Naive thymus-derived CD4-positive, alpha-beta T cell (primary cell): ENCODE measurements around the gene C4orf33. TPM values are rescaled to one million over a fixed set of nuclear protein-coding genes. Genes with fewer than 3 reads are reported as not detected.

Experiments
- ATAC-seq: fragments of 150-1000 bp; cut with Tn5 transposase; 2 replicates; pipeline ENCODE4 v1.10.0; 2021; ENCODE audit warnings: mild to moderate bottlenecking, moderate library complexity
- CTCF ChIA-PET: fragments of 350-600 bp; sonication (Branson Sonifier 250); formaldehyde crosslinking; loops from one replicate; lab custom pipeline; 2021; ENCODE audit warnings: antibody characterized with exemption; lab: Charles Lee
- POLR2A ChIA-PET: fragments of 350-600 bp; sonication (Branson Sonifier 250); formaldehyde crosslinking; loops from one replicate; lab custom pipeline; 2021; ENCODE audit warnings: antibody characterized with exemption, inconsistent platforms; lab: Charles Lee
- DNase-seq, 9 donors: peaks; one replicate each; pipeline versions ENCODE4 v3.0.0 to v3.0.0-alpha.2; 2020 to 2022; ENCODE audit warnings: mixed read lengths in 1 of 9
- H3K27ac ChIP-seq: one replicate; pipeline ENCODE4 v1.7.0; 2013; ENCODE audit warnings: mild to moderate bottlenecking, low read depth, low read length, moderate library complexity
- H3K27me3 ChIP-seq, 2 donors: one replicate each; pipeline ENCODE4 v1.7.0; 2013; ENCODE audit warnings: low read length in 2 of 2, mild to moderate bottlenecking in 2 of 2, moderate library complexity in 2 of 2; ENCODE audit not compliant: control insufficient read depth in 2 of 2, insufficient read depth in 2 of 2
- H3K36me3 ChIP-seq, 3 experiments: 1 replicate in 2 of 3; 2 replicates in 1 of 3; pipeline ENCODE4 v1.7.0; 2013; ENCODE audit warnings: low read length in 3 of 3, mild to moderate bottlenecking in 3 of 3, moderate library complexity in 1 of 3; ENCODE audit not compliant: insufficient read depth in 3 of 3, control insufficient read depth in 2 of 3
- H3K4me1 ChIP-seq, 2 donors: one replicate each; pipeline ENCODE4 v1.7.0; 2013; ENCODE audit warnings: low read length in 2 of 2, mild to moderate bottlenecking in 2 of 2, moderate library complexity in 1 of 2; ENCODE audit not compliant: control insufficient read depth in 2 of 2, insufficient read depth in 2 of 2
- H3K4me3 ChIP-seq: 2 replicates; pipeline ENCODE4 v1.7.0; 2013; ENCODE audit warnings: mild to moderate bottlenecking, low read length
- H3K9me3 ChIP-seq, 3 experiments: 1 replicate in 2 of 3; 2 replicates in 1 of 3; pipeline ENCODE4 v1.7.0; 2013; ENCODE audit warnings: low read length in 3 of 3; ENCODE audit not compliant: control insufficient read depth in 2 of 3
- H3K27ac Mint-ChIP-seq, 9 donors: one replicate each; pipeline ENCODE4 v1.8.0; 2020 to 2022; ENCODE audit warnings: mixed read lengths in 9 of 9, mild to moderate bottlenecking in 8 of 9, moderate library complexity in 5 of 9, inconsistent platforms in 2 of 9
- H3K27me3 Mint-ChIP-seq, 5 donors: one replicate each; pipeline ENCODE4 v1.8.0; 2021 to 2022; ENCODE audit warnings: mixed read lengths in 5 of 5, mild to moderate bottlenecking in 1 of 5
- H3K36me3 Mint-ChIP-seq, 5 donors: one replicate each; pipeline ENCODE4 v1.8.0; 2020 to 2022; ENCODE audit warnings: mixed read lengths in 5 of 5, mild to moderate bottlenecking in 3 of 5, inconsistent platforms in 1 of 5
- H3K4me1 Mint-ChIP-seq, 7 donors: one replicate each; pipeline ENCODE4 v1.8.0; 2020 to 2022; ENCODE audit warnings: mixed read lengths in 7 of 7, mild to moderate bottlenecking in 3 of 7, inconsistent platforms in 1 of 7
- H3K4me3 Mint-ChIP-seq, 10 donors: one replicate each; pipeline ENCODE4 v1.8.0; 2020 to 2022; ENCODE audit warnings: mild to moderate bottlenecking in 10 of 10, mixed read lengths in 10 of 10, moderate library complexity in 6 of 10, inconsistent platforms in 2 of 10
- H3K9me3 Mint-ChIP-seq, 11 donors: one replicate each; pipeline ENCODE4 v1.8.0; 2020 to 2022; ENCODE audit warnings: mixed read lengths in 11 of 11, mild to moderate bottlenecking in 4 of 11, inconsistent platforms in 1 of 11, moderate library complexity in 1 of 11
- intact Hi-C, 2 donors: fragments of 100-400 bp; cut with micrococcal nuclease; formaldehyde crosslinking; loops; one replicate each; pipeline ENCODE4 v1.15.1; 2023
- polyA plus RNA-seq, 2 donors: library from polyadenylated mRNA; unstranded; fragments of 300-500 nt; fragmentation: Illumina TruSeq; gene quantifications; one replicate each; pipeline ENCODE4 v1.2.3, GENCODE V29; 2021
- total RNA-seq, 6 experiments: library from RNA in 5 of 6; stranded (reverse) in 5 of 6; gene quantifications; 1 replicate in 5 of 6; 2 replicates in 1 of 6; pipeline ENCODE4 v1.2.3 and lab custom pipeline; 2021 to 2026

C4orf33 gene
- total and polyA plus RNA-seq, 7 experiments from 2014 or later, result 5.3 to 18.3 (median 9.3) TPM

DNA sequence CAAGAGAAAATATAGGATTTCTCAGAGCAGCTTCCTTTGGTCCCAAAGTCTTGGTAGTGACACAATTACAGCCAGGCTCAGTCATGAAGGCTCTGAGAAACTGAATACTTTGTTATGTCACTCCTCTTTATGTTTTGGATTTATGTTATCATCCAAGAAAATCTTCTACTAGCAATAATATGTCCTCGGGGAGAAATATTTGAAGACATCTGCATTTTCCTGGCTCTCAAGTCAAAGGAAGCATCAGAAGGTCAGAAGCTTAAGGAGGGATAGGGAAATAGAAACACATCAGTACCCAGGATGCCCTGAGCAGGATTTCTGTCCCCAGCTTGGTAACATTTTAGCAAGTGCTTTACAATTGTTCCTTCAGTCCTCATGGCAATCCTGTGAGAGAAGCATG, 54.0 kb downstream of the C4orf33 start:
- Histone ChIP-seq H3K9me3 (no peaks in the 10 kb centered on the region), H3K4me3 (no peak overlapping the region), H3K27ac (no peak overlapping the region), H3K27me3 (no peaks in the 10 kb centered on the region), H3K36me3 (no peaks in the 10 kb centered on the region), H3K4me1 (no peaks in the 10 kb centered on the region)
- CTCF ChIA-PET, result no interaction called here
- no peak for ATAC-seq
- Mint-ChIP-seq H3K36me3 (no peaks in the 10 kb centered on the region), H3K27me3 (peaks cover 12 to 29% (median 16%) of the 10 kb centered on the region in 5 donors), H3K4me1 (no peaks in the 10 kb centered on the region), H3K9me3 (no peaks in the 10 kb centered on the region), H3K27ac (no peak overlapping the region), H3K4me3 (no peak overlapping the region)
- POLR2A ChIA-PET, result no interaction called here
- intact Hi-C loops, result no loop called here
- no peak for DNase-seq

DNA sequence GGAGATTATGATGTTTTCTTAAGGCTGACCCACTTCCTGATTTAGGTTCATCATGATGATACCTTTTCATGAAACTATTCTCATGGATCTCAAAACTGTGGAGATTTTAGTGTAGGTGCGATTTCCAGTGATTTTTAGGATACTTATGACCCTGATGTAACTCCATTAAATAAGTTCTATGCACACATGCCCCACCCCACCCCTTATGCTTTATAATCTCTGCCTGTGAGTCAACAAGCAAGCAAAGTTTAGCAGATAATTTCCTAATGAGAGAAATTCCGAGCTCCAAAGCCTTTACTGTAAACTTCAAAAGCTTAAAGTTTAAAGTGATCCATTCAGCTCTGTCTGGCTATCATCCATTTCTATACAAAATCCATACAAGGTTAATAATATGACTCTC, 56.4 kb downstream of the C4orf33 start:
- no peaks in the 10 kb centered on the region for H3K4me1 Mint-ChIP-seq
- H3K36me3 ChIP-seq, result no peaks in the 10 kb centered on the region
- no peaks in the 10 kb centered on the region for H3K4me1 ChIP-seq
- H3K9me3 ChIP-seq, result no peaks in the 10 kb centered on the region
- no peak overlapping the region for H3K27ac Mint-ChIP-seq
- no peaks in the 10 kb centered on the region for H3K27me3 ChIP-seq
- no peak for ATAC-seq
- DNase-seq, result no peak
- H3K9me3 Mint-ChIP-seq, result peaks cover 0 to 3% (median 0%) of the 10 kb centered on the region in 11 donors
- H3K27me3 Mint-ChIP-seq, result peaks cover 9 to 29% (median 19%) of the 10 kb centered on the region in 5 donors
- no peak overlapping the region for H3K4me3 Mint-ChIP-seq
- intact Hi-C loops, result no loop called here
- ChIA-PET CTCF (no interaction called here), POLR2A (no interaction called here)
- no peaks in the 10 kb centered on the region for H3K36me3 Mint-ChIP-seq
- no peak overlapping the region for H3K4me3 ChIP-seq
- no peak overlapping the region for H3K27ac ChIP-seq

GRCh38 chr4:129153700-129154099, 57.7 kb downstream of the C4orf33 start:
- Mint-ChIP-seq H3K27me3 (peaks cover 16 to 32% (median 24%) of the 10 kb centered on the region in 5 donors), H3K27ac (no peak overlapping the region), H3K4me1 (no peaks in the 10 kb centered on the region), H3K36me3 (no peaks in the 10 kb centered on the region), H3K4me3 (no peak overlapping the region), H3K9me3 (peaks cover 0 to 6% (median 0%) of the 10 kb centered on the region in 11 donors)
- Histone ChIP-seq H3K27ac (no peak overlapping the region), H3K9me3 (no peaks in the 10 kb centered on the region), H3K36me3 (no peaks in the 10 kb centered on the region), H3K27me3 (no peaks in the 10 kb centered on the region), H3K4me3 (no peak overlapping the region), H3K4me1 (no peaks in the 10 kb centered on the region)
- DNase-seq, result no peak
- POLR2A ChIA-PET, result no interaction called here
- ATAC-seq, result no peak
- intact Hi-C loops, result no loop called here
- CTCF ChIA-PET, result no interaction called here

- H3K9me3 ChIP-seq, result no peaks in the 10 kb centered on the region
- H3K27ac Mint-ChIP-seq, result no peak overlapping the region
- H3K4me3 ChIP-seq, result no peak overlapping the region
- H3K4me3 Mint-ChIP-seq, result no peak overlapping the region
- H3K4me1 ChIP-seq, result no peaks in the 10 kb centered on the region
- no peaks in the 10 kb centered on the region for H3K27me3 ChIP-seq
- no peaks in the 10 kb centered on the region for H3K36me3 ChIP-seq
- ChIA-PET POLR2A (no interaction called here), CTCF (no interaction called here)
- ATAC-seq (no peak), DNase-seq (no peak)
- peaks cover 22 to 33% (median 30%) of the 10 kb centered on the region in 5 donors for H3K27me3 Mint-ChIP-seq
- peaks cover 0 to 7% (median 0%) of the 10 kb centered on the region in 11 donors for H3K9me3 Mint-ChIP-seq
- H3K27ac ChIP-seq, result no peak overlapping the region
- peaks cover 0 to 4% (median 0%) of the 10 kb centered on the region in 5 donors for H3K36me3 Mint-ChIP-seq
- H3K4me1 Mint-ChIP-seq, result no peaks in the 10 kb centered on the region
- intact Hi-C loops, result no loop called here
These were observed 66.5 kb downstream of the C4orf33 start for GRCh38 chr4:129162450-129162849.

- peaks cover 0 to 4% (median 0%) of the 10 kb centered on the region in 5 donors for H3K36me3 Mint-ChIP-seq
- no peaks in the 10 kb centered on the region for H3K4me1 Mint-ChIP-seq
- no peak overlapping the region for H3K27ac ChIP-seq
- DNase-seq, result no peak
- peaks cover 0 to 7% (median 0%) of the 10 kb centered on the region in 11 donors for H3K9me3 Mint-ChIP-seq
- H3K4me3 ChIP-seq, result no peak overlapping the region
- ChIA-PET POLR2A (no interaction called here), CTCF (no interaction called here)
- no peaks in the 10 kb centered on the region for H3K36me3 ChIP-seq
- H3K4me1 ChIP-seq, result no peaks in the 10 kb centered on the region
- no peaks in the 10 kb centered on the region for H3K27me3 ChIP-seq
- no peak overlapping the region for H3K27ac Mint-ChIP-seq
- intact Hi-C loops, result no loop called here
- peaks cover 24 to 37% (median 30%) of the 10 kb centered on the region in 5 donors for H3K27me3 Mint-ChIP-seq
- H3K4me3 Mint-ChIP-seq, result no peak overlapping the region
- H3K9me3 ChIP-seq, result no peaks in the 10 kb centered on the region
- ATAC-seq, result no peak
These were observed 67.5 kb downstream of the C4orf33 start for GRCh38 chr4:129163427-129163826.

DNA sequence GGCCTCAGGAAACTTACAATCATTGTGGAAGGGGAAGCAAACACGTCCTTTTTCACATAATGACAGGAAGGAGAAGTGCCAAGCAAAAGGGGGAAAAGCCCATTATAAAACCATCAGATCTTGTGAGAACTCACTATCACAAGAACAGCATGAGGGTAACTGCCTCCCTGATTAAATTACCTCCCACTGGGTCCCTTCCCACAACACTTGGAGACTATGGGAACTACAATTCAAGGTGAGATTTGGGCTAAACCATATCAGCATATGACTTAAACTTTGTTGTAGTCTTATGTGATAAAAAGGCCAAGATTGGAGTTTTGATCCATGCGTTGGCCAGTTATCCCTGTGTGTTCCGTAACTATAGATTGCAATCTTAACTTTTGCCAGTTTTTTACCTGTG, 68.3 kb downstream of the C4orf33 start:
- H3K9me3 Mint-ChIP-seq, result peaks cover 0 to 7% (median 0%) of the 10 kb centered on the region in 11 donors
- intact Hi-C loops, result no loop called here
- no peak overlapping the region for H3K27ac ChIP-seq
- H3K27me3 ChIP-seq, result no peaks in the 10 kb centered on the region
- DNase-seq (no peak), ATAC-seq (no peak)
- ChIA-PET CTCF (no interaction called here), POLR2A (no interaction called here)
- no peak overlapping the region for H3K4me3 Mint-ChIP-seq
- no peak overlapping the region for H3K4me3 ChIP-seq
- no peak overlapping the region for H3K27ac Mint-ChIP-seq
- H3K36me3 ChIP-seq, result no peaks in the 10 kb centered on the region
- no peaks in the 10 kb centered on the region for H3K9me3 ChIP-seq
- H3K4me1 Mint-ChIP-seq, result no peaks in the 10 kb centered on the region
- H3K4me1 ChIP-seq, result no peaks in the 10 kb centered on the region
- H3K36me3 Mint-ChIP-seq, result peaks cover 0 to 4% (median 0%) of the 10 kb centered on the region in 5 donors
- peaks cover 24 to 41% (median 31%) of the 10 kb centered on the region in 5 donors for H3K27me3 Mint-ChIP-seq
